H1 (cell line): ENCODE measurements around the gene HEPHL1. TPM values are rescaled to one million over a fixed set of nuclear protein-coding genes. Genes with fewer than 3 reads are reported as not detected.

ENCODE experiments used
- CTCF ChIA-PET: fragments of 300-600 bp; sonication (Branson Sonifier 250); formaldehyde crosslinking; loops from one replicate; lab custom pipeline; 2021; ENCODE audit not compliant: partially characterized antibody; lab: Charles Lee
- POLR2A ChIA-PET: fragments of 300-600 bp; sonication (Branson Sonifier 250); formaldehyde crosslinking; loops from one replicate; lab custom pipeline; 2021; ENCODE audit warnings: inconsistent platforms; ENCODE audit not compliant: partially characterized antibody; lab: Charles Lee
- DNase-seq, 2 experiments: peaks; one replicate each; pipeline versions ENCODE4 v3.0.0 to v3.0.0-alpha.2; 2010 to 2022; ENCODE audit warnings: low spot score in 2 of 2, low read depth in 1 of 2, mixed read lengths in 1 of 2
- FAIRE-seq: peaks from 2 replicates; lab custom pipeline; 2011; peaks lifted over from hg19 to GRCh38; lab: Jason Lieb, UNC
- H2AFZ ChIP-seq: 2 replicates; pipeline ENCODE4 v1.8.1; 2012; ENCODE audit warnings: low read length, inconsistent platforms
- H2AK5ac ChIP-seq: 2 replicates; pipeline ENCODE4 v1.6.1; 2013; ENCODE audit warnings: low read depth, low read length
- H2BK120ac ChIP-seq: replicated peaks from 2 replicates; pipeline ENCODE3; 2013; ENCODE audit warnings: low read depth, low read length, inconsistent platforms
- H2BK12ac ChIP-seq: 2 replicates; pipeline ENCODE4 v1.6.1; 2013; ENCODE audit warnings: low read depth, low read length
- H2BK15ac ChIP-seq: 2 replicates; pipeline ENCODE4 v1.6.1; 2013; ENCODE audit warnings: low read length
- H2BK20ac ChIP-seq: 2 replicates; pipeline ENCODE4 v1.6.1; 2013; ENCODE audit warnings: low read length
- H2BK5ac ChIP-seq: 2 replicates; pipeline ENCODE4 v1.6.1; 2013; ENCODE audit warnings: low read depth, low read length
- H3K14ac ChIP-seq: 2 replicates; pipeline ENCODE4 v1.6.1; 2013; ENCODE audit warnings: inconsistent platforms; ENCODE audit not compliant: insufficient read length
- H3K18ac ChIP-seq: 2 replicates; pipeline ENCODE4 v1.6.1; 2013; ENCODE audit warnings: low read length; ENCODE audit errors: extremely low read depth
- H3K23ac ChIP-seq: 2 replicates; pipeline ENCODE4 v1.6.1; 2013; ENCODE audit warnings: inconsistent platforms; ENCODE audit not compliant: insufficient read length
- H3K23me2 ChIP-seq: 2 replicates; pipeline ENCODE4 v1.6.1; 2013; ENCODE audit warnings: low read depth, low read length
- H3K27ac ChIP-seq: 2 replicates; pipeline ENCODE4 v1.6.1; 2011; ENCODE audit warnings: low read depth, low read length, inconsistent platforms
- H3K27me3 ChIP-seq, 4 experiments: replicated peaks in 1 of 4; 1 replicate in 1 of 4; 2 replicates in 3 of 4; pipeline versions ENCODE4 v1.6.1 to v1.8.1; 2011 to 2013; ENCODE audit warnings: low read length in 3 of 4, mild to moderate bottlenecking in 3 of 4, inconsistent platforms in 2 of 4, mixed read lengths in 2 of 4, moderate library complexity in 1 of 4; ENCODE audit not compliant: control insufficient read depth in 3 of 4, insufficient read depth in 3 of 4; ENCODE audit errors: extremely low read depth in 1 of 4
- H3K36me3 ChIP-seq, 4 experiments: 2 replicates each; pipeline versions ENCODE4 v1.6.1 to v1.8.1; 2011 to 2013; ENCODE audit warnings: mild to moderate bottlenecking in 4 of 4, low read length in 3 of 4, moderate library complexity in 2 of 4, control low read depth in 1 of 4, inconsistent platforms in 1 of 4; ENCODE audit not compliant: insufficient read depth in 4 of 4, control insufficient read depth in 2 of 4
- H3K4ac ChIP-seq: replicated peaks from 2 replicates; pipeline ENCODE3; 2013; ENCODE audit warnings: low read length, low read depth, mixed read lengths, inconsistent platforms; ENCODE audit not compliant: insufficient read length
- H3K4me1 ChIP-seq, 4 experiments: replicated peaks in 1 of 4; 1 replicate in 1 of 4; 2 replicates in 3 of 4; pipeline versions ENCODE4 v1.6.1 to v1.8.1; 2011 to 2013; ENCODE audit warnings: low read length in 3 of 4, inconsistent platforms in 2 of 4, mixed read lengths in 1 of 4; ENCODE audit not compliant: insufficient read depth in 4 of 4, control insufficient read depth in 3 of 4
- H3K4me2 ChIP-seq, 2 experiments: 2 replicates each; pipeline versions ENCODE4 v1.6.1 to v1.8.1; 2011 to 2013; ENCODE audit warnings: low read depth in 2 of 2, low read length in 2 of 2, control low read depth in 1 of 2, inconsistent platforms in 1 of 2, mild to moderate bottlenecking in 1 of 2; ENCODE audit not compliant: insufficient read depth in 1 of 2
- H3K4me3 ChIP-seq, 4 experiments: fragments of 200-600, 300-600 bp in 1 of 4; sonication (generic), shearing (Covaris generic), sonication (Bioruptor Twin) in 1 of 4; 2 replicates each; pipeline versions ENCODE4 v1.5.1 to v1.8.1; 2011 to 2016; ENCODE audit warnings: low read length in 4 of 4, low read depth in 3 of 4, control low read depth in 2 of 4, inconsistent platforms in 2 of 4, mild to moderate bottlenecking in 2 of 4, mixed read lengths in 1 of 4, moderate library complexity in 1 of 4; ENCODE audit not compliant: insufficient read depth in 2 of 4; ENCODE audit errors: extremely low read depth in 1 of 4
- H3K56ac ChIP-seq: replicated peaks from 2 replicates; pipeline ENCODE3; 2013; ENCODE audit warnings: low read depth, mild to moderate bottlenecking, mixed read lengths, low read length, inconsistent platforms; ENCODE audit not compliant: insufficient read length
- H3K79me1 ChIP-seq: 2 replicates; pipeline ENCODE4 v1.6.1; 2013; ENCODE audit warnings: low read depth, low read length, control low read depth
- H3K79me2 ChIP-seq, 2 experiments: 2 replicates each; pipeline versions ENCODE4 v1.6.1 to v1.8.1; 2012 to 2013; ENCODE audit warnings: low read length in 2 of 2, mild to moderate bottlenecking in 2 of 2, inconsistent platforms in 1 of 2; ENCODE audit not compliant: insufficient read depth in 2 of 2, control insufficient read depth in 1 of 2
- H3K9ac ChIP-seq, 4 experiments: replicated peaks in 1 of 4; 1 replicate in 1 of 4; 2 replicates in 3 of 4; pipeline versions ENCODE4 v1.6.1 to v1.8.1; 2011 to 2013; ENCODE audit warnings: low read depth in 3 of 4, low read length in 3 of 4, control low read depth in 2 of 4, mild to moderate bottlenecking in 2 of 4, moderate library complexity in 2 of 4, inconsistent platforms in 1 of 4; ENCODE audit errors: extremely low read depth in 1 of 4
- H3K9me3 ChIP-seq, 2 experiments: 2 replicates each; pipeline versions ENCODE4 v1.6.1 to v1.8.1; 2012 to 2013; ENCODE audit warnings: mild to moderate bottlenecking in 2 of 2, moderate library complexity in 2 of 2, control low read depth in 1 of 2, inconsistent platforms in 1 of 2, low read depth in 1 of 2, low read length in 1 of 2, mixed read lengths in 1 of 2; ENCODE audit not compliant: insufficient read depth in 2 of 2
- H4K20me1 ChIP-seq, 2 experiments: replicated peaks in 1 of 2; 2 replicates each; pipeline versions ENCODE3 to v1.8.1; 2011 to 2013; ENCODE audit warnings: inconsistent platforms in 2 of 2, low read length in 2 of 2, mild to moderate bottlenecking in 1 of 2; ENCODE audit not compliant: insufficient read depth in 2 of 2, control insufficient read depth in 1 of 2
- H4K5ac ChIP-seq: 2 replicates; pipeline ENCODE4 v1.6.1; 2013; ENCODE audit warnings: low read length, low read depth, mixed read lengths, inconsistent platforms; ENCODE audit not compliant: insufficient read length
- H4K8ac ChIP-seq: 2 replicates; pipeline ENCODE4 v1.8.0; 2013; ENCODE audit warnings: mild to moderate bottlenecking, moderate library complexity, low read length, inconsistent platforms; ENCODE audit not compliant: insufficient read depth; ENCODE audit errors: extremely low read depth
- H4K91ac ChIP-seq: replicated peaks from 2 replicates; pipeline ENCODE3; 2013; ENCODE audit warnings: low read length, mixed read lengths, inconsistent platforms; ENCODE audit not compliant: insufficient read length
- ASH2L ChIP-seq: fragments of 200-600, 300-600 bp; sonication (generic); IDR thresholded peaks from one replicate; pipeline ENCODE4 v1.7.1; 2017; ENCODE audit warnings: low read length
- CBX8 ChIP-seq: fragments of 300-800, 300-1000 bp; sonication (generic); IDR thresholded peaks from 2 replicates; pipeline ENCODE4 v1.7.1; 2016; ENCODE audit warnings: low read depth, low read length, borderline replicate concordance
- CREB1 ChIP-seq: IDR thresholded peaks from 2 replicates; pipeline ENCODE4 v1.6.1; 2012; ENCODE audit warnings: inconsistent platforms
- CTBP2 ChIP-seq: IDR thresholded peaks from 2 replicates; pipeline ENCODE4 v1.7.0; 2011; ENCODE audit warnings: borderline replicate concordance, mild to moderate bottlenecking, moderate library complexity, mixed read lengths, low read length; ENCODE audit not compliant: insufficient read depth, insufficient read length
- EZH2 ChIP-seq: fragments of 200-600 bp; sonication (generic); IDR thresholded peaks from 2 replicates; pipeline ENCODE4 v1.7.1; 2012; ENCODE audit warnings: low read depth, mild to moderate bottlenecking, moderate library complexity, low read length, inconsistent platforms; ENCODE audit not compliant: severe bottlenecking
- MAFK ChIP-seq: IDR thresholded peaks from 2 replicates; pipeline ENCODE4 v1.6.1; 2012; ENCODE audit warnings: low read depth, mild to moderate bottlenecking, improper control_type of control experiment, low read length
- NRF1 ChIP-seq: IDR thresholded peaks from 2 replicates; pipeline ENCODE4 v1.6.1; 2011; ENCODE audit warnings: mild to moderate bottlenecking, low read depth, low read length, improper control_type of control experiment
- POLR2AphosphoS5 ChIP-seq: IDR thresholded peaks from 2 replicates; pipeline ENCODE4 v1.6.1; 2011; ENCODE audit warnings: low read depth, low read length
- RBBP5 ChIP-seq: IDR thresholded peaks from 2 replicates; pipeline ENCODE4 v1.7.1; 2012; ENCODE audit warnings: low read depth, mild to moderate bottlenecking, inconsistent platforms, low read length, moderate library complexity, borderline replicate concordance
- RXRA ChIP-seq: IDR thresholded peaks from 2 replicates; pipeline ENCODE4 v1.6.1; 2011; ENCODE audit warnings: low read depth, mild to moderate bottlenecking, low read length, moderate library complexity; ENCODE audit not compliant: insufficient read depth
- SIX5 ChIP-seq: IDR thresholded peaks from 2 replicates; pipeline ENCODE4 v1.6.1; 2011; ENCODE audit warnings: mild to moderate bottlenecking, low read depth, low read length
- TBP ChIP-seq: IDR thresholded peaks from 2 replicates; pipeline ENCODE4 v1.6.1; 2011; ENCODE audit warnings: low read depth, low read length, improper control_type of control experiment
- TEAD4 ChIP-seq: IDR thresholded peaks from 2 replicates; pipeline ENCODE4 v1.6.1; 2012; ENCODE audit warnings: low read depth, low read length, inconsistent platforms, mixed read lengths
- WGBS, 2 experiments: shearing (Covaris generic) in 1 of 2; methylation state at CpG; one replicate each; pipeline versions ENCODE4 v1.1.6 to v1.1.7; 2013 to 2015; ENCODE audit warnings: low lambda C conversion rate in 2 of 2, mixed read lengths in 2 of 2, inconsistent platforms in 1 of 2, low coverage in 1 of 2, missing lambda C conversion rate in 1 of 2; ENCODE audit not compliant: insufficient replicate concordance in 2 of 2, insufficient coverage in 1 of 2, insufficient read length in 1 of 2; ENCODE audit errors: extremely low coverage in 1 of 2, missing lambda C conversion rate in 1 of 2; 5-methylcytosine and 5-hydroxymethylcytosine counted together
- polyA plus RNA-seq, 7 experiments: library from polyadenylated mRNA; depleted of rRNA in 3 of 7; stranded (reverse) in 5 of 7; unstranded in 2 of 7; fragments of >200 nt in 5 of 7; fragments of 200-250 nt in 2 of 7; gene quantifications; 1 replicate in 5 of 7; 2 replicates in 1 of 7; 4 replicates in 1 of 7; pipeline versions ENCODE4 v1.2.1 to v1.2.3, GENCODE V29; 2011 to 2013; ENCODE audit warnings: missing spikeins in 2 of 7, mixed read lengths in 2 of 7
- total RNA-seq: library from RNA; stranded (reverse); fragmentation: NEBNext Ultra II Directional; extraction: Animal tissue kit (Norgen Biotek cat#: 25700); gene quantifications from 2 replicates; pipeline ENCODE4 v1.2.1, GENCODE V29; 2021
- TF ChIP-seq, protein P1 (sequence below): IDR thresholded peaks from 2 replicates; pipeline ENCODE4 v1.6.1; 2011; ENCODE audit warnings: low read length, improper control_type of control experiment

HEPHL1 gene
- total and polyA plus RNA-seq, 2 of the 8 experiments (the other 6 are each of a cell fraction or from before 2014, with no cell fraction given) = 0.09 to 0.11 TPM

DNA sequence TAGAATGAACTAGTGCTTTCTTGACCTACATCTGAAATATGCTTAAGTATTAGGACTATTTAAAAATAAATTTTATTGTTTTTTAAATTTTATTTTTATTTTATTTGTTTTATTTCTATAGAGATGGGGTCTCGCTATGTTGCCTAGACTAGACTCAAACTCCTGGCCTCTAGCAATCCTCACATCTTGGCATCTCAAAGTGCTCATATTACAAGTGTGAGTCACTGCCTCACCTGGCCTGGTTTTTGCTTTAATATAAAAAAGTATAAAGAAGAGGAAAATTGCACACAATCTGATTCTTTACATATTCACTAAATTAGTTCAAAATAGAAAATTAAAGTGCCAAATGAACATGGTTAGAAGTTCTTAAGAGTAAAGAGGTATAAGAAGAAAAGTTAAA lies 37.5 kb downstream of the HEPHL1 start:
- Histone ChIP-seq H2BK20ac (no peak overlapping the region), H2BK12ac (no peak overlapping the region), H3K27ac (no peak overlapping the region), H4K91ac (no peak overlapping the region), H3K4me1 (no peaks in the 10 kb centered on the region), H4K5ac (no peak overlapping the region), H3K14ac (no peak overlapping the region), H2BK15ac (no peak overlapping the region), H2BK120ac (no peak overlapping the region), H3K9ac (no peak overlapping the region), H3K9me3 (no peaks in the 10 kb centered on the region), H2AK5ac (no peak overlapping the region), H3K36me3 (no peaks in the 10 kb centered on the region), H3K79me1 (no peaks in the 10 kb centered on the region), H3K23me2 (no peaks in the 10 kb centered on the region), H3K4me3 (no peak overlapping the region), H3K56ac (no peak overlapping the region), H2BK5ac (no peak overlapping the region), H3K23ac (no peak overlapping the region), H3K18ac (no peak overlapping the region), H3K27me3 (no peaks in the 10 kb centered on the region), H4K8ac (no peak overlapping the region), H4K20me1 (no peaks in the 10 kb centered on the region), H3K4me2 (no peak overlapping the region), H3K79me2 (no peaks in the 10 kb centered on the region), H3K4ac (no peak overlapping the region), H2AFZ (no peak overlapping the region)
- CTCF ChIA-PET = interaction anchor here (0.9 kb wide), 1 partner anchor 11 kb away, joined by 3 read pairs; no protein-coding TSS in a partner anchor
- no peak for DNase-seq
- POLR2A ChIA-PET = no interaction called here
- WGBS, 2 experiments = 100% methylated on average over 1 of the region's 1 CpG; no CpG with 5 or more reads in 1 of the 2 experiments
- FAIRE-seq = no peak
- TF ChIP-seq ASH2L = no peak
- TF ChIP-seq SIX5 = no peak
- TF ChIP-seq CBX8 = no peak
- TF ChIP-seq, protein P1, sequence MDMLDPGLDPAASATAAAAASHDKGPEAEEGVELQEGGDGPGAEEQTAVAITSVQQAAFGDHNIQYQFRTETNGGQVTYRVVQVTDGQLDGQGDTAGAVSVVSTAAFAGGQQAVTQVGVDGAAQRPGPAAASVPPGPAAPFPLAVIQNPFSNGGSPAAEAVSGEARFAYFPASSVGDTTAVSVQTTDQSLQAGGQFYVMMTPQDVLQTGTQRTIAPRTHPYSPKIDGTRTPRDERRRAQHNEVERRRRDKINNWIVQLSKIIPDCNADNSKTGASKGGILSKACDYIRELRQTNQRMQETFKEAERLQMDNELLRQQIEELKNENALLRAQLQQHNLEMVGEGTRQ = no peak
- TF ChIP-seq RXRA = no peak
- no peak for TF ChIP-seq TBP
- no peak for TF ChIP-seq RBBP5
- TF ChIP-seq CTBP2 = no peak
- TF ChIP-seq NRF1 = no peak
- TF ChIP-seq EZH2 = no peak
- TF ChIP-seq MAFK = no peak
- TF ChIP-seq CREB1 = no peak
- TF ChIP-seq TEAD4 = no peak
- TF ChIP-seq POLR2AphosphoS5 = no peak
